ENCODE measurements around the gene CYSTM1. TPM values are rescaled to one million over a fixed set of nuclear protein-coding genes. Genes with fewer than 3 reads are reported as not detected.

The CYSTM1 gene
- polyA plus RNA-seq, 2 donors = 6.7 to 13.4 TPM

- H3K36me3 ChIP-seq (ENCODE audit: control insufficient read depth in 2 of 2, insufficient read depth in 2 of 2, low read length in 1 of 2) = no peaks in the 10 kb centered on the region
- H3K4me3 ChIP-seq (ENCODE audit: low read depth in 1 of 2, low read length in 2 of 2) = no peak overlapping the region
- no peaks in the 10 kb centered on the region for H3K27me3 ChIP-seq (ENCODE audit: control insufficient read depth in 1 of 2, insufficient read depth in 2 of 2, low read length in 2 of 2)
- no peak overlapping the region for H3K27ac ChIP-seq (ENCODE audit: low read depth in 2 of 2, low read length in 1 of 2)
- 85 to 87% methylated on average over 2 of the region's 2 CpGs for WGBS, 2 donors
- no peaks in the 10 kb centered on the region for H3K9me3 ChIP-seq (ENCODE audit: control insufficient read depth in 2 of 2, insufficient read depth in 1 of 2, low read depth in 1 of 2, low read length in 1 of 2)
- H3K4me1 ChIP-seq (ENCODE audit: control insufficient read depth in 2 of 2, insufficient read depth in 2 of 2, low read length in 1 of 2) = no peaks in the 10 kb centered on the region
Measured at GRCh38 chr5:140174014-140174413, 974 bp upstream of the CYSTM1 start.

GRCh38 chr5:140175367-140176030 is 511 bp downstream of the CYSTM1 start:
- no peaks in the 10 kb centered on the region for H3K4me1 ChIP-seq (ENCODE audit: control insufficient read depth in 2 of 2, insufficient read depth in 2 of 2, low read length in 1 of 2)
- peak overlapping the region; percentile 55 to 81 for H3K4me3 ChIP-seq (ENCODE audit: low read depth in 1 of 2, low read length in 2 of 2)
- peak overlapping the region; percentile 87 to 94 for H3K27ac ChIP-seq (ENCODE audit: low read depth in 2 of 2, low read length in 1 of 2)
- H3K27me3 ChIP-seq (ENCODE audit: control insufficient read depth in 1 of 2, insufficient read depth in 2 of 2, low read length in 2 of 2) = no peaks in the 10 kb centered on the region
- no peaks in the 10 kb centered on the region for H3K9me3 ChIP-seq (ENCODE audit: control insufficient read depth in 2 of 2, insufficient read depth in 1 of 2, low read depth in 1 of 2, low read length in 1 of 2)
- H3K36me3 ChIP-seq (ENCODE audit: control insufficient read depth in 2 of 2, insufficient read depth in 2 of 2, low read length in 1 of 2) = no peaks in the 10 kb centered on the region
- 0% methylated on average over 31 to 58 of the region's 58 CpGs for WGBS, 2 donors

- Histone ChIP-seq H3K4me3 (ENCODE audit: low read depth in 1 of 2, low read length in 2 of 2) (peak overlapping the region; percentile 55 to 81), H3K9me3 (ENCODE audit: control insufficient read depth in 2 of 2, insufficient read depth in 1 of 2, low read depth in 1 of 2, low read length in 1 of 2) (no peaks in the 10 kb centered on the region), H3K36me3 (ENCODE audit: control insufficient read depth in 2 of 2, insufficient read depth in 2 of 2, low read length in 1 of 2) (no peaks in the 10 kb centered on the region), H3K4me1 (ENCODE audit: control insufficient read depth in 2 of 2, insufficient read depth in 2 of 2, low read length in 1 of 2) (no peaks in the 10 kb centered on the region), H3K27me3 (ENCODE audit: control insufficient read depth in 1 of 2, insufficient read depth in 2 of 2, low read length in 2 of 2) (no peaks in the 10 kb centered on the region), H3K27ac (ENCODE audit: low read depth in 2 of 2, low read length in 1 of 2) (peak overlapping the region; percentile 87 to 94)
- WGBS, 2 donors = 16 to 18% methylated on average over 4 of the region's 4 CpGs
Measured at GRCh38 chr5:140176031-140176387, 1.0 kb downstream of the CYSTM1 start.

- no peaks in the 10 kb centered on the region for H3K27me3 ChIP-seq (ENCODE audit: control insufficient read depth in 1 of 2, insufficient read depth in 2 of 2, low read length in 2 of 2)
- H3K4me3 ChIP-seq (ENCODE audit: low read depth in 1 of 2, low read length in 2 of 2) = no peak overlapping the region
- H3K9me3 ChIP-seq (ENCODE audit: control insufficient read depth in 2 of 2, insufficient read depth in 1 of 2, low read depth in 1 of 2, low read length in 1 of 2) = no peaks in the 10 kb centered on the region
- H3K4me1 ChIP-seq (ENCODE audit: control insufficient read depth in 2 of 2, insufficient read depth in 2 of 2, low read length in 1 of 2) = no peaks in the 10 kb centered on the region
- peak overlapping the region in 1 of 2 donors; percentile 35 for H3K27ac ChIP-seq (ENCODE audit: low read depth in 2 of 2, low read length in 1 of 2)
- 42 to 48% methylated on average over 1 of the region's 1 CpG for WGBS, 2 donors
- H3K36me3 ChIP-seq (ENCODE audit: control insufficient read depth in 2 of 2, insufficient read depth in 2 of 2, low read length in 1 of 2) = no peaks in the 10 kb centered on the region
Measured at GRCh38 chr5:140178086-140178410, 3.1 kb downstream of the CYSTM1 start.

- Histone ChIP-seq H3K27me3 (ENCODE audit: control insufficient read depth in 1 of 2, insufficient read depth in 2 of 2, low read length in 2 of 2) (no peaks in the 10 kb centered on the region), H3K27ac (ENCODE audit: low read depth in 2 of 2, low read length in 1 of 2) (peak overlapping the region in 1 of 2 donors; percentile 2), H3K9me3 (ENCODE audit: control insufficient read depth in 2 of 2, insufficient read depth in 1 of 2, low read depth in 1 of 2, low read length in 1 of 2) (no peaks in the 10 kb centered on the region), H3K36me3 (ENCODE audit: control insufficient read depth in 2 of 2, insufficient read depth in 2 of 2, low read length in 1 of 2) (no peaks in the 10 kb centered on the region), H3K4me1 (ENCODE audit: control insufficient read depth in 2 of 2, insufficient read depth in 2 of 2, low read length in 1 of 2) (peaks cover 0 to 2% of the 10 kb centered on the region in 2 donors), H3K4me3 (ENCODE audit: low read depth in 1 of 2, low read length in 2 of 2) (no peak overlapping the region)
- WGBS, 2 donors = 61 to 77% methylated on average over 6 of the region's 6 CpGs
Measured at GRCh38 chr5:140178482-140179116, 3.6 kb downstream of the CYSTM1 start.

- Histone ChIP-seq H3K4me3 (ENCODE audit: low read depth in 1 of 2, low read length in 2 of 2) (no peak overlapping the region), H3K27ac (ENCODE audit: low read depth in 2 of 2, low read length in 1 of 2) (no peak overlapping the region), H3K27me3 (ENCODE audit: control insufficient read depth in 1 of 2, insufficient read depth in 2 of 2, low read length in 2 of 2) (no peaks in the 10 kb centered on the region), H3K4me1 (ENCODE audit: control insufficient read depth in 2 of 2, insufficient read depth in 2 of 2, low read length in 1 of 2) (peaks cover 0 to 2% of the 10 kb centered on the region in 2 donors), H3K36me3 (ENCODE audit: control insufficient read depth in 2 of 2, insufficient read depth in 2 of 2, low read length in 1 of 2) (no peaks in the 10 kb centered on the region), H3K9me3 (ENCODE audit: control insufficient read depth in 2 of 2, insufficient read depth in 1 of 2, low read depth in 1 of 2, low read length in 1 of 2) (no peaks in the 10 kb centered on the region)
- 53 to 67% methylated on average over 5 of the region's 5 CpGs for WGBS, 2 donors
Measured at GRCh38 chr5:140181002-140181483, 6.1 kb downstream of the CYSTM1 start.

GRCh38 chr5:140181525-140181924 is 6.5 kb downstream of the CYSTM1 start:
- no peak overlapping the region for H3K27ac ChIP-seq (ENCODE audit: low read depth in 2 of 2, low read length in 1 of 2)
- peaks cover 0 to 2% of the 10 kb centered on the region in 2 donors for H3K4me1 ChIP-seq (ENCODE audit: control insufficient read depth in 2 of 2, insufficient read depth in 2 of 2, low read length in 1 of 2)
- H3K27me3 ChIP-seq (ENCODE audit: control insufficient read depth in 1 of 2, insufficient read depth in 2 of 2, low read length in 2 of 2) = no peaks in the 10 kb centered on the region
- H3K4me3 ChIP-seq (ENCODE audit: low read depth in 1 of 2, low read length in 2 of 2) = no peak overlapping the region
- H3K36me3 ChIP-seq (ENCODE audit: control insufficient read depth in 2 of 2, insufficient read depth in 2 of 2, low read length in 1 of 2) = no peaks in the 10 kb centered on the region
- WGBS, 2 donors = 89 to 95% methylated on average over 3 of the region's 3 CpGs
- no peaks in the 10 kb centered on the region for H3K9me3 ChIP-seq (ENCODE audit: control insufficient read depth in 2 of 2, insufficient read depth in 1 of 2, low read depth in 1 of 2, low read length in 1 of 2)

- WGBS, 2 donors = 51 to 53% methylated on average over 2 of the region's 2 CpGs
- no peak overlapping the region for H3K27ac ChIP-seq (ENCODE audit: low read depth in 2 of 2, low read length in 1 of 2)
- peaks cover 0 to 2% of the 10 kb centered on the region in 2 donors for H3K4me1 ChIP-seq (ENCODE audit: control insufficient read depth in 2 of 2, insufficient read depth in 2 of 2, low read length in 1 of 2)
- H3K9me3 ChIP-seq (ENCODE audit: control insufficient read depth in 2 of 2, insufficient read depth in 1 of 2, low read depth in 1 of 2, low read length in 1 of 2) = no peaks in the 10 kb centered on the region
- no peaks in the 10 kb centered on the region for H3K36me3 ChIP-seq (ENCODE audit: control insufficient read depth in 2 of 2, insufficient read depth in 2 of 2, low read length in 1 of 2)
- no peak overlapping the region for H3K4me3 ChIP-seq (ENCODE audit: low read depth in 1 of 2, low read length in 2 of 2)
- no peaks in the 10 kb centered on the region for H3K27me3 ChIP-seq (ENCODE audit: control insufficient read depth in 1 of 2, insufficient read depth in 2 of 2, low read length in 2 of 2)
Measured at GRCh38 chr5:140182075-140182711, 7.2 kb downstream of the CYSTM1 start.

- Histone ChIP-seq H3K9me3 (ENCODE audit: control insufficient read depth in 2 of 2, insufficient read depth in 1 of 2, low read depth in 1 of 2, low read length in 1 of 2) (no peaks in the 10 kb centered on the region), H3K36me3 (ENCODE audit: control insufficient read depth in 2 of 2, insufficient read depth in 2 of 2, low read length in 1 of 2) (no peaks in the 10 kb centered on the region), H3K27me3 (ENCODE audit: control insufficient read depth in 1 of 2, insufficient read depth in 2 of 2, low read length in 2 of 2) (no peaks in the 10 kb centered on the region), H3K27ac (ENCODE audit: low read depth in 2 of 2, low read length in 1 of 2) (peak overlapping the region in 1 of 2 donors; percentile 69), H3K4me3 (ENCODE audit: low read depth in 1 of 2, low read length in 2 of 2) (no peak overlapping the region), H3K4me1 (ENCODE audit: control insufficient read depth in 2 of 2, insufficient read depth in 2 of 2, low read length in 1 of 2) (peaks cover 0 to 2% of the 10 kb centered on the region in 2 donors)
- WGBS, 2 donors = 46 to 56% methylated on average over 5 of the region's 5 CpGs
Measured at GRCh38 chr5:140182803-140183367, 7.9 kb downstream of the CYSTM1 start.

All from esophagus (tissue), 2 donors.